KMS-11 (cell line): ENCODE results near the gene NPY.

ENCODE experiments used
- H2AFZ ChIP-seq: fragments of 200-600 bp; sonication (generic); 2 replicates; pipeline ENCODE4 v1.6.1; 2016; ENCODE audit warnings: antibody characterized with exemption, mixed run types, low read depth
- H3K27ac ChIP-seq: fragments of 200-600 bp; sonication (generic); 2 replicates; pipeline ENCODE4 v1.6.1; 2016; ENCODE audit warnings: mild to moderate bottlenecking, mixed run types
- H3K27me3 ChIP-seq: fragments of 200-600 bp; sonication (generic); 2 replicates; pipeline ENCODE4 v1.6.1; 2017; ENCODE audit warnings: mild to moderate bottlenecking, low read depth, mixed run types, moderate library complexity; ENCODE audit not compliant: insufficient read depth
- H3K36me3 ChIP-seq: fragments of 200-600 bp; sonication (generic); 2 replicates; pipeline ENCODE4 v1.6.1; 2017; ENCODE audit warnings: mild to moderate bottlenecking, mixed run types; ENCODE audit not compliant: insufficient read depth
- H3K4me1 ChIP-seq: fragments of 200-600 bp; sonication (generic); 2 replicates; pipeline ENCODE4 v1.6.1; 2016; ENCODE audit warnings: mild to moderate bottlenecking, low read depth, mixed run types; ENCODE audit not compliant: poor library complexity, severe bottlenecking
- H3K4me2 ChIP-seq: fragments of 200-600 bp; sonication (generic); 2 replicates; pipeline ENCODE4 v1.7.0; 2016; ENCODE audit warnings: mild to moderate bottlenecking, mixed run types
- H3K4me3 ChIP-seq: fragments of 200-600 bp; sonication (generic); IDR thresholded peaks from 2 replicates; pipeline ENCODE4 v1.6.1; 2017; ENCODE audit warnings: low read depth, low read length, mixed read lengths; ENCODE audit not compliant: insufficient read depth
- H3K79me2 ChIP-seq: fragments of 200-600 bp; sonication (generic); 2 replicates; pipeline ENCODE4 v1.6.1; 2016; ENCODE audit warnings: low read depth, mixed run types; ENCODE audit not compliant: insufficient read depth
- H3K9ac ChIP-seq: fragments of 200-600 bp; sonication (generic); 2 replicates; pipeline ENCODE4 v1.6.1; 2016; ENCODE audit warnings: mild to moderate bottlenecking, mixed run types
- H4K20me1 ChIP-seq: fragments of 200-600 bp; sonication (generic); 2 replicates; pipeline ENCODE4 v1.6.1; 2016; ENCODE audit warnings: mild to moderate bottlenecking, mixed run types; ENCODE audit not compliant: insufficient read depth
- CTCF ChIP-seq: fragments of 200-600 bp; sonication (generic); conservative IDR thresholded peaks from 2 replicates; pipeline ENCODE4 v1.6.1; 2017; ENCODE audit warnings: low read depth, mild to moderate bottlenecking, antibody characterized with exemption, low read length, moderate library complexity, mixed read lengths

NPY gene

GRCh38 chr7:24271938-24272337, 12.1 kb upstream of the NPY start:
- H4K20me1 ChIP-seq, result no peaks in the 10 kb centered on the region
- no peak overlapping the region for H3K4me2 ChIP-seq
- H2AFZ ChIP-seq, result no peak overlapping the region
- H3K4me1 ChIP-seq, result no peaks in the 10 kb centered on the region
- no peak for TF ChIP-seq CTCF
- H3K36me3 ChIP-seq, result no peaks in the 10 kb centered on the region
- H3K79me2 ChIP-seq, result no peaks in the 10 kb centered on the region
- no peak overlapping the region for H3K4me3 ChIP-seq
- no peak overlapping the region for H3K9ac ChIP-seq
- no peaks in the 10 kb centered on the region for H3K27me3 ChIP-seq
- H3K27ac ChIP-seq, result no peak overlapping the region

- Histone ChIP-seq H3K36me3 (no peaks in the 10 kb centered on the region), H3K27me3 (no peaks in the 10 kb centered on the region), H4K20me1 (no peaks in the 10 kb centered on the region), H2AFZ (no peak overlapping the region), H3K4me2 (no peak overlapping the region), H3K9ac (no peak overlapping the region), H3K4me3 (no peak overlapping the region), H3K79me2 (no peaks in the 10 kb centered on the region), H3K27ac (no peak overlapping the region), H3K4me1 (no peaks in the 10 kb centered on the region)
- no peak for TF ChIP-seq CTCF
Measured at GRCh38 chr7:24279512-24279911, 4.5 kb upstream of the NPY start.

GRCh38 chr7:24283554-24283896, 465 bp upstream of the NPY start:
- H3K79me2 ChIP-seq, result no peaks in the 10 kb centered on the region
- no peak overlapping the region for H3K9ac ChIP-seq
- H2AFZ ChIP-seq, result no peak overlapping the region
- no peaks in the 10 kb centered on the region for H3K36me3 ChIP-seq
- TF ChIP-seq CTCF, result no peak
- no peaks in the 10 kb centered on the region for H4K20me1 ChIP-seq
- H3K4me1 ChIP-seq, result no peaks in the 10 kb centered on the region
- H3K27ac ChIP-seq, result no peak overlapping the region
- H3K4me3 ChIP-seq, result no peak overlapping the region
- H3K4me2 ChIP-seq, result no peak overlapping the region
- no peaks in the 10 kb centered on the region for H3K27me3 ChIP-seq

- Histone ChIP-seq H3K36me3 (no peaks in the 10 kb centered on the region), H3K27me3 (no peaks in the 10 kb centered on the region), H3K4me3 (no peak overlapping the region), H3K27ac (no peak overlapping the region), H3K4me2 (no peak overlapping the region), H2AFZ (no peak overlapping the region), H3K79me2 (no peaks in the 10 kb centered on the region), H3K9ac (no peak overlapping the region), H4K20me1 (no peaks in the 10 kb centered on the region), H3K4me1 (peaks cover under 1% of the 10 kb centered on the region)
- TF ChIP-seq CTCF, result no peak
Measured at GRCh38 chr7:24284699-24285506, 913 bp downstream of the NPY start.
